Smooth muscle cell (in vitro differentiated cells): ENCODE measurements around the gene SPSB1. TPM values are rescaled to one million over a fixed set of nuclear protein-coding genes. Genes with fewer than 3 reads are reported as not detected.

ENCODE experiments used
- DNase-seq: peaks from one replicate; lab custom pipeline; 2025; ENCODE audit not compliant: unreplicated experiment; lab: John Stamatoyannopoulos, UW
- H2AFZ ChIP-seq: fragments of 200-600 bp; sonication (generic); 2 replicates; pipeline ENCODE4 v1.6.0; 2016; ENCODE audit warnings: antibody characterized with exemption, low read depth, mild to moderate bottlenecking
- H3F3A ChIP-seq: fragments of 200-600 bp; sonication (generic); 2 replicates; pipeline ENCODE4 v1.6.0; 2017; ENCODE audit warnings: antibody characterized with exemption, low read depth
- H3K27ac ChIP-seq: fragments of 200-600 bp; sonication (generic); 2 replicates; pipeline ENCODE4 v1.5.1; 2016; ENCODE audit warnings: low read depth, mild to moderate bottlenecking
- H3K27me3 ChIP-seq: fragments of 200-600 bp; sonication (generic); 2 replicates; pipeline ENCODE4 v1.6.1; 2016; ENCODE audit warnings: low read depth, mild to moderate bottlenecking
- H3K36me3 ChIP-seq: fragments of 200-600 bp; sonication (generic); 2 replicates; pipeline ENCODE4 v1.5.1; 2016; ENCODE audit warnings: low read depth
- H3K4me1 ChIP-seq: fragments of 200-600 bp; sonication (generic); 2 replicates; pipeline ENCODE4 v1.5.1; 2016; ENCODE audit warnings: low read depth
- H3K4me2 ChIP-seq: fragments of 200-600 bp; sonication (generic); 2 replicates; pipeline ENCODE4 v1.6.0; 2016; ENCODE audit warnings: mild to moderate bottlenecking
- H3K4me3 ChIP-seq: fragments of 200-600 bp; sonication (generic); 2 replicates; pipeline ENCODE4 v1.5.1; 2016; ENCODE audit warnings: mild to moderate bottlenecking
- H3K79me2 ChIP-seq: fragments of 200-600 bp; sonication (generic); 2 replicates; pipeline ENCODE4 v1.6.0; 2016; ENCODE audit warnings: low read depth, mild to moderate bottlenecking
- H3K9ac ChIP-seq: fragments of 200-600 bp; sonication (generic); 2 replicates; pipeline ENCODE4 v1.6.0; 2016; ENCODE audit warnings: low read depth
- H3K9me3 ChIP-seq: fragments of 200-600 bp; sonication (generic); replicated peaks from 2 replicates; pipeline ENCODE4 v1.5.1; 2016; ENCODE audit warnings: low read depth
- H4K20me1 ChIP-seq: fragments of 200-600 bp; sonication (generic); 2 replicates; pipeline ENCODE4 v1.6.0; 2016; ENCODE audit warnings: low read depth
- CTCF ChIP-seq: fragments of 200-600 bp; sonication (generic); IDR thresholded peaks from 2 replicates; pipeline ENCODE4 v1.5.1; 2017; ENCODE audit warnings: borderline replicate concordance, mild to moderate bottlenecking, antibody characterized with exemption; ENCODE audit not compliant: insufficient read depth, poor library complexity, severe bottlenecking
- WGBS: methylation state at CpG from one replicate; pipeline ENCODE4 v1.1.7; 2016; ENCODE audit warnings: low lambda C conversion rate; 5-methylcytosine and 5-hydroxymethylcytosine counted together
- polyA plus RNA-seq: library from polyadenylated mRNA; unstranded; fragments of >200 nt; fragmentation: Nextera tagmentation; extraction: Ambion mirVana; gene quantifications from 2 replicates; pipeline ENCODE4 v1.2.1, GENCODE V29; 2016
- total RNA-seq: library from RNA; depleted of rRNA; stranded (reverse); fragments of >200 nt; gene quantifications from 2 replicates; pipeline ENCODE4 v1.2.3, GENCODE V29; 2014

The SPSB1 gene
- total and polyA plus RNA-seq, 2 experiments from 2014 or later = 27.6 to 37.0 TPM

DNA sequence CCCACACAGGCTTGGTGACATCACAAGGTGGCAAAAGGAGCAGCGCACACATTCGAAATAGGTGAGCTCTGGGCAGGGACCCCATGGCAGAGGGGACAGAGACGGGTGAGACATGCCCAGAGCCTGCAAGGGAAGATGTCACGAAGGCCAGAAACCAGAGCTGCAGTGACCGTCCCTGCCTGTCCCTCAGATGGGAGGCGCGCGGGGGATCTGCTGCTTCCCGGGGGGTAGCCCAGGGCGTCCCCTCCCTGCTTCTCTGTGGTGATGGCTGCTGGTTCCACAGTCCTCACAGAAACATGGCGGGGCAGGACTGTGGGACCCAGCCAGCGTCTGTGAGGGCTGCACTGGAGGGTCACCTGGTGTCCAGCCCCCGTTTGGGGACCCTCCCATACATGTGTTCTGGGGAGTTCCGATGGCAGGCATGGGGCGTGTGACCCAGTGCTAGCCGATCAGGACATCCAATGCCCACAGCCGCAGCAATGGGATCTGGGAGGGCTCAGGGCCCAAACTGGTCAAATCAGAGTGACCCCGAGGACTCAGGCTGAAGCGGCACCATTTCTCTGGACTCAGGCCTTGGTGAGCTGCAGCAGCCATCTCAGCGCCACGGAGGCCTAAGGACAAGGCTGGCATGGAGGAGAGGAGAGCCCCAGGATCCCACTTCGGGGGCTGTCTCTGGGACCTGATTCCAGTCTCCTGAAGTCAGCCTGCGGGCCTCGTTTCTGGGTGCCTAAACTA, 20.7 kb upstream of the SPSB1 start:
- Histone ChIP-seq H3K4me1 (peaks cover 11% of the 10 kb centered on the region), H3K27ac (no peak overlapping the region), H3K79me2 (no peaks in the 10 kb centered on the region), H3F3A (no peaks in the 10 kb centered on the region), H3K36me3 (no peaks in the 10 kb centered on the region), H2AFZ (no peak overlapping the region), H3K4me3 (no peak overlapping the region), H3K9me3 (no peaks in the 10 kb centered on the region), H3K9ac (no peak overlapping the region), H3K4me2 (no peak overlapping the region), H3K27me3 (no peaks in the 10 kb centered on the region), H4K20me1 (no peaks in the 10 kb centered on the region)
- DNase-seq = no peak
- TF ChIP-seq CTCF = no peak
- 98% methylated on average over 24 of the region's 24 CpGs for WGBS

DNA sequence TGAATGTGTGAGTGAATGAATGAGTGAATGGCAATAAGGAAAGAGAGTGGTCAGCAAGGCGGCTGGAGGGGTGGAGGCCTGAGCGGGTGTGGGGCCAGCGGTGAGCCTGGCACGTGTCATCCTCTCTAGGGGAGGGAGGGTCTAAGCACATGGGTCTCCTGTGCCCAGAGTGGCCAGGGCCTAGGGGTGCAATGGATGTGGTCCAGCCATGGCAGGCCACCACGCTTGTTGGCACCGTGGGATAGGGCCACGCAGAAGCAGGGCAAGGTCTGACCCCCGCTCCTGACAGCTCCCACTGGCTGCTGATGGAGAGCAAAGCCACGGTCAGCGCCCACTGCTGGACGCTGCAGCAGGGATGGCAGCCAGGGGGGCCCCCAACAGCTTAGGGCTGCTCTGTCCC, 19.5 kb upstream of the SPSB1 start:
- Histone ChIP-seq H4K20me1 (no peaks in the 10 kb centered on the region), H3K36me3 (no peaks in the 10 kb centered on the region), H3K4me3 (no peak overlapping the region), H3K79me2 (no peaks in the 10 kb centered on the region), H3K4me2 (no peak overlapping the region), H3K9ac (no peak overlapping the region), H2AFZ (no peak overlapping the region), H3K4me1 (peaks cover 11% of the 10 kb centered on the region), H3K9me3 (no peaks in the 10 kb centered on the region), H3K27ac (no peak overlapping the region), H3K27me3 (no peaks in the 10 kb centered on the region), H3F3A (no peaks in the 10 kb centered on the region)
- TF ChIP-seq CTCF = peak; percentile 4
- no peak for DNase-seq
- 86% methylated on average over 11 of the region's 11 CpGs for WGBS

DNA sequence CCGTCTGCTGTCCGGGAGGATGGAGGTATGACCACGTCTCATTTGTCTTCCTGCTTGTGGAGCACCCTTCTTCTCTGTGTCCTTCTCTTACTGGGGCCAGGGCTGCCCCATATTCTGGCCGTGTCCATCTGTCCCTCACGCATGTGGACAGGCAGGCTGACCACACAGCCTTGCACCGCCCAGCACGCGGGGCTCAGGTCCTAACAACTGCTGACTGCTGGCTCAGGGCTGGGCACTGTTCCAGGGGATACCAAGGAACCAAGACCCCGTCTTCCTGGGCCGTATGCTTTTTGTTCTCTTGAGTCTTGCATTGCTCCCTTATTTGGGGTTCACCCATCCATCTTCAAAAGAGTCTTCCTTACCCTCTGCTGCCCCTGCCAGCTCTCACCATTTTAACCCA, 17.5 kb upstream of the SPSB1 start:
- no peak overlapping the region for H3K27ac ChIP-seq
- 77% methylated on average over 10 of the region's 10 CpGs for WGBS

More for the DNA sequence above, 17.5 kb upstream of the SPSB1 start:
- Histone ChIP-seq H2AFZ (no peak overlapping the region), H3K4me2 (peak overlapping the region; percentile 61), H3K27me3 (no peaks in the 10 kb centered on the region), H3K4me1 (peaks cover 24% of the 10 kb centered on the region), H3K36me3 (no peaks in the 10 kb centered on the region), H3K4me3 (no peak overlapping the region), H3K9me3 (no peaks in the 10 kb centered on the region), H3F3A (no peaks in the 10 kb centered on the region), H3K9ac (no peak overlapping the region), H4K20me1 (no peaks in the 10 kb centered on the region), H3K79me2 (no peaks in the 10 kb centered on the region)
- TF ChIP-seq CTCF = no peak
- no peak for DNase-seq
